Activated CD8-positive, alpha-beta T cell treated with anti-CD3 and anti-CD28 coated beads for 36 hours (primary cell): ENCODE data around the gene CATSPER1. TPM values are rescaled to one million over a fixed set of nuclear protein-coding genes. Genes with fewer than 3 reads are reported as not detected.

Experiments used
- ATAC-seq: fragments of 200-7000 bp; cut with Tn5 transposase; one replicate; pipeline ENCODE4 v1.10.0; 2021; ENCODE audit warnings: mild to moderate bottlenecking, moderate library complexity
- CTCF ChIA-PET: fragments of 350-600 bp; sonication (Branson Sonifier 250); formaldehyde crosslinking; loops from one replicate; lab custom pipeline; 2021; ENCODE audit warnings: antibody characterized with exemption; lab: Charles Lee
- POLR2A ChIA-PET: fragments of 350-600 bp; sonication (Branson Sonifier 250); formaldehyde crosslinking; loops from one replicate; lab custom pipeline; 2021; ENCODE audit warnings: antibody characterized with exemption; lab: Charles Lee
- DNase-seq: peaks from one replicate; pipeline ENCODE4 v3.0.0-alpha.2; 2020
- H3K27ac Mint-ChIP-seq: one replicate; pipeline ENCODE4 v1.8.0; 2021; ENCODE audit warnings: mild to moderate bottlenecking, mixed read lengths
- H3K27me3 Mint-ChIP-seq: one replicate; pipeline ENCODE4 v1.8.0; 2021; ENCODE audit warnings: mixed read lengths
- H3K36me3 Mint-ChIP-seq: one replicate; pipeline ENCODE4 v1.8.0; 2021; ENCODE audit warnings: low read depth, mixed read lengths
- H3K4me1 Mint-ChIP-seq: one replicate; pipeline ENCODE4 v1.8.0; 2021; ENCODE audit warnings: low read depth, mixed read lengths
- H3K4me3 Mint-ChIP-seq: one replicate; pipeline ENCODE4 v1.8.0; 2021; ENCODE audit warnings: mild to moderate bottlenecking, moderate library complexity, mixed read lengths
- H3K9me3 Mint-ChIP-seq: one replicate; pipeline ENCODE4 v1.8.0; 2021; ENCODE audit warnings: mixed read lengths
- CTCF ChIP-seq: fragments of 200-600 bp; IDR thresholded peaks from one replicate; pipeline ENCODE4 v1.8.0; 2022; ENCODE audit warnings: antibody characterized with exemption, mild to moderate bottlenecking
- intact Hi-C: fragments of 100-400 bp; cut with micrococcal nuclease; formaldehyde crosslinking; loops from one replicate; pipeline ENCODE4 v1.10.0; 2022
- total RNA-seq, 2 experiments: library from RNA; stranded (reverse); gene quantifications; one replicate each; pipeline ENCODE4 v1.2.3, GENCODE V29; 2021

CATSPER1 gene
- total RNA-seq, 2 experiments from 2014 or later, result not detected

GRCh38 chr11:66051371-66051765 lies 25.1 kb upstream of the CATSPER1 start:
- Mint-ChIP-seq H3K4me3 (peak overlapping the region; percentile 94), H3K4me1 (peaks cover 34% of the 10 kb centered on the region), H3K36me3 (peaks cover 29% of the 10 kb centered on the region), H3K27ac (peak overlapping the region; percentile 86), H3K27me3 (peaks cover 7% of the 10 kb centered on the region), H3K9me3 (no peaks in the 10 kb centered on the region)
- intact Hi-C loops, result no loop called here
- ATAC-seq, result no peak
- TF ChIP-seq CTCF, result no peak
- DNase-seq, result no peak
- ChIA-PET CTCF (interaction anchor here (1.3 to 9.9 kb wide), 7 partner anchors 6 to 340 kb away, joined by 3 to 133 read pairs (median 9); partner anchors contain the start of genes CCDC85B and PACS1), POLR2A (interaction anchor here (2.0 to 10.4 kb wide), 4 partner anchors 16 to 49 kb away, joined by 7 to 131 read pairs (median 9); partner anchors contain the start of genes BANF1, CST6, EIF1AD and PACS1)

- Mint-ChIP-seq H3K36me3 (peaks cover 25% of the 10 kb centered on the region), H3K4me3 (peak overlapping the region; percentile 94), H3K27ac (peak overlapping the region; percentile 86), H3K4me1 (peaks cover 37% of the 10 kb centered on the region), H3K27me3 (peaks cover 7% of the 10 kb centered on the region), H3K9me3 (no peaks in the 10 kb centered on the region)
- DNase-seq (peak; percentile 22), ATAC-seq (no peak)
- ChIA-PET POLR2A (interaction anchor here (2.2 to 10.4 kb wide), 2 partner anchors 17 to 48 kb away, joined by 7 to 131 read pairs; partner anchors contain the start of genes BANF1, EIF1AD and PACS1), CTCF (interaction anchor here (1.3 to 7.7 kb wide), 5 partner anchors 16 to 340 kb away, joined by 3 to 133 read pairs (median 9); partner anchors contain the start of genes CCDC85B and PACS1)
- intact Hi-C loops, result no loop called here
- no peak for TF ChIP-seq CTCF
These were observed 24.4 kb upstream of the CATSPER1 start for GRCh38 chr11:66050581-66051231.

DNA sequence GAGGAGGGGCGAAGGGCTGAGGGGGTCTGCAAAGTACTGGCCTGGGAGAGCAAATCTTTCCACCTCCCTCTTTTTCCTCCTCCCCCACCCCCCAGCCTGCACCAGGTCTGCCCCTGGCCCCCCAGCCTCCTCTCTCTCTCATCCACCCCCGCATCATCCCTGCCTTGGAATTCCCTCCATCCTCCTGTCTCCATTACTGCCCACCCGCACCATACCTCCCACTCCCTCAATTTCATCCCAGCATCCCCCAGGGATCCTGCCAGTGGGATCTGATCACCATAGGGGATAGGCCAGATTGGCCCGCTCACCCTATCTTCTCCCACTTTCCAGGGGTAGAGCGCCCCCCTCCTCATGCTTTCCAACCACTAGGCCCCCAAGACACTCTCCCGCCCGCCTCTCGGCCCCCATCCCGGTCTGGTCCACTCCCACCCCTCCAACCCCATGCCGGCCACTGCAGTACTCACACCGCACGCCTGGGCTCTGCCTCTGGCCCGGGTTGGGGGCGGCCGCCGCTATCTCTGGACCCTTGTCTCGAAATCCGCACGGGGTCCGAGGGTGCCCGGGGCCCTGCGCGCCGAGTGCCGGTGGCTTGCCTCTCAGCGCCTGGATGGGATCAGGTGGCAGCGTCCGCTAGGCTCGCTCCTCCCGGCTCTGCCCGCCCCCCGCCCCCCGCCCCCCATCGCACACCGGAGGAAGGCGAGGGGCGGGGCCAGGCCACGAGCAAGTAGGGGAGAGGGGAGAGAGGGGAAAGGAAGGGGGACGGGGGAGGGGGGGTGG lies 22.5 kb upstream of the CATSPER1 start, which contains the start of gene GAL3ST3:
GAL3ST3 (minus strand) TSS at position 615 of the 777 bp plus-strand sequence. CDS start 3,746 bp downstream, outside the sequence.
- Mint-ChIP-seq H3K9me3 (no peaks in the 10 kb centered on the region), H3K27me3 (peaks cover 7% of the 10 kb centered on the region), H3K4me3 (peak within 1 kb of the TSS; percentile 48), H3K36me3 (peaks cover 12% of the 10 kb centered on the region), H3K4me1 (peaks cover 40% of the 10 kb centered on the region), H3K27ac (no peak within 1 kb of the TSS)
- ATAC-seq, result no peak
- TF ChIP-seq CTCF, result no peak
- no peak for DNase-seq
- intact Hi-C loops, result no loop called here
- CTCF ChIA-PET, result interaction anchor here (1.0 to 7.7 kb wide), 7 partner anchors 10 to 78 kb away, joined by 3 to 133 read pairs (median 5); partner anchors contain the start of genes CST6 and PACS1
- POLR2A ChIA-PET, result interaction anchor here (1.3 kb wide), 1 partner anchor 46 kb away, joined by 3 read pairs; the partner anchor contains the start of gene BANF1

DNA sequence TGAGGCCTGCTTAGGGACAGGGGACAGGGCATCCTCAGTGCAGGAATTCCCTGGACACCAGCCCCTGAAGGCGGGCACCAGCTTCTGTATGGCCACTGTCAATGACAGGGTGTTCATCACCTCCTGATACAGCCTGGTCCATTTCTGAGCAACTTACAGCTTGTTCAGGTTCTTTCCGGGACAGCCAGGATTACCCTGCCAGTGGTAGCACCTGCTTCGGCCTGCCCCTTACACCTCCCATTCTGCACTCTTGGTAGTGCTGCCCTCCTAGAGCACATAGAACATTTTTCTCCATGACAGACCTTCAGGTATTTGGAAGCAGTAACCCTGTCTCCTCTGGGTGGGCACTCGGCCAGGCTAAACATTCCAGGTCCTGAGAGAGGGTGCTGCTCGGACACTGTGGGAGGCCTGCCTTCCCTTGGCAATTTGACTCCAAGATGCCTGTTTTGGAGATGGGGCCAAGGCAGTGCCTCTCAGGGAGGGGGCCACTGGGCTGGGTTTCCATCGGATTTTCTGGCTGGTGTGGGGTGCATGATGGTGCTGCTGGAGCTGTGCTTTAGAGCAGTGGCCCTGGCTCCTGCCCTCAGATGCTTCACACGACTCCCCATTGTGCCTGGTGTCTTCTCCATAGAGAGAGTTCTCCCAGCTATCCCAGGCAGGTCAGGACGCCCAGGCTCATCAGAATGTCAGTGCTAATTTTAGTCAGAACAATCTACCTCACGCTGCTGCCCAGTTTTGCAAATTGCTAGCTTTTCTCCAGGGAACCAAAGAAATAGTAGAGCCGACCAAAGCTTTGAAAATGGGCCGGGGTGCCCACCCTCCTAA lies 21.5 kb upstream of the CATSPER1 start:
- no peak overlapping the region for H3K27ac Mint-ChIP-seq
- H3K4me3 Mint-ChIP-seq, result no peak overlapping the region
- H3K27me3 Mint-ChIP-seq, result peaks cover 7% of the 10 kb centered on the region
- peaks cover 5% of the 10 kb centered on the region for H3K36me3 Mint-ChIP-seq
- intact Hi-C loops, result no loop called here
- peaks cover 32% of the 10 kb centered on the region for H3K4me1 Mint-ChIP-seq
- no peak for TF ChIP-seq CTCF
- ChIA-PET POLR2A (interaction anchor here (1.3 kb wide), 1 partner anchor 45 kb away, joined by 3 read pairs; the partner anchor contains the start of gene BANF1), CTCF (interaction anchor here (1.6 to 5.9 kb wide), 4 partner anchors 9 to 36 kb away, joined by 5 to 60 read pairs (median 49); partner anchors contain the start of genes CST6, PACS1 and SF3B2)
- no peak for ATAC-seq
- no peaks in the 10 kb centered on the region for H3K9me3 Mint-ChIP-seq
- no peak for DNase-seq
